Measurements from ENCODE around the gene LPO. TPM values are rescaled to one million over a fixed set of nuclear protein-coding genes. Genes with fewer than 3 reads are reported as not detected.
A peak's percentile ranks its signal among the peaks of the same experiment; 100 is the strongest.

LPO gene
- total RNA-seq: not detected

DNA sequence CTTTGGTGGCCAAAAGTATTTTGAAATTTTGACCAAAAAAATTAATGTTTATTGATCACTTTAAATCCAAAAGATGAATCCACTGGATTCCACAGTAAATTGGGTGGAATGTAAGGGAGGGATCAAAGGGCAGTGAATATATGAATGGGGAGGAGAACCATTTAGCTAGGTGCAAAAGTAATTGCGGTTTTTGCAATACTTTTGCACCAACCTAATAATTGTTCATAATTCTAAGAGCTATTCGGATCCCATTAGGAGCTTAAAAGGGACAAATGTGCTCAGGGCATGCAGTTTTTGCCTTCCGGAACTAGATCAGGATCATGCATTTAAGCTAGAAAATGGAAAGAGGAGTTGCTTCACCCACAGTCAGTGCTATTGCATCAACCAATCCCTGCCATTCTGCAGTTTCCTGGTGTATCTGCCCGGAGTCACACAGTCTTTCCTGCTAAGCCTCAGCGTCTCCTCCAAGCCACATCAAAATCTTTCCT lies at the start of gene LPO:
LPO (plus strand) TSS at position 438 of the 488 bp plus-strand sequence. CDS start 4,396 bp downstream, outside the sequence.
- no peak for DNase-seq (ENCODE audit: low spot score)

GRCh38 chr17:58189436-58190146 lies 48.8 kb upstream of the LPO start:
- no peak for DNase-seq (ENCODE audit: low spot score)

DNA sequence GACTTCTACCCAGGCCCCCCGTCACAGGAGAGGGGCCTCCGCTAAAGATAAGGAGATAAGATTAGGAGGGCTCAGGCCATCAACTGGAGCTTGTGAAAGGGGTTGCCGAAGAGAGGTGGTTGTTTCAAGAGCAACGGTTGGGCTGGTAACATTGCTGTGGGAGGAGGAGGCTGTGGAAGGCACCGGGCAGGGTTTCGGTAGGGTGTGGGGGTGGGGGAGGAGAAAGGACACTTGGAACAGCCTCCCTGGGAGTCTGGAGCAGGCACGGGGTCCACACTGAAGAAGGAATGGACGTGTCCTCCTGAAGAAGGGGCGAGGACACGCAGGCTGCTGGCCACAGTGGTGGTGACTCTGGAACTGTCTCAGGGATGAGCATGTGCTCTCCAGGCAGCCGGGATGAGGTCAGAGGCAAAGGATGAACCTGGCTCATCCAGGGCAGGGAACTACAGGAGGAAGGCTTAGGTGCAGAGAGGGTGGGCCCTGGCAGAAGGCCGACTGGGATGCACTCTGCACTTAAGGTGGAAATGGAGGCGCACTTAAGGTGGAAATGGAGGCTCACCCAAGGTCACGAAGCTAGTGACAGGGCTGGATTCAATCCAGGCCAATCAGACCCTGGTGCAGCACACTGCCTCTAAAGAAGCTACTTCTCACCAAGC lies 47.0 kb upstream of the LPO start:
- DNase-seq (ENCODE audit: low spot score): no peak

- no peak for DNase-seq (ENCODE audit: low spot score)
These were observed 45.8 kb upstream of the LPO start, which contains the start of gene EPX for GRCh38 chr17:58192612-58193011. EPX (plus strand) TSS chr17:58192726; CDS start chr17:58192847, 121 bp downstream.

DNA sequence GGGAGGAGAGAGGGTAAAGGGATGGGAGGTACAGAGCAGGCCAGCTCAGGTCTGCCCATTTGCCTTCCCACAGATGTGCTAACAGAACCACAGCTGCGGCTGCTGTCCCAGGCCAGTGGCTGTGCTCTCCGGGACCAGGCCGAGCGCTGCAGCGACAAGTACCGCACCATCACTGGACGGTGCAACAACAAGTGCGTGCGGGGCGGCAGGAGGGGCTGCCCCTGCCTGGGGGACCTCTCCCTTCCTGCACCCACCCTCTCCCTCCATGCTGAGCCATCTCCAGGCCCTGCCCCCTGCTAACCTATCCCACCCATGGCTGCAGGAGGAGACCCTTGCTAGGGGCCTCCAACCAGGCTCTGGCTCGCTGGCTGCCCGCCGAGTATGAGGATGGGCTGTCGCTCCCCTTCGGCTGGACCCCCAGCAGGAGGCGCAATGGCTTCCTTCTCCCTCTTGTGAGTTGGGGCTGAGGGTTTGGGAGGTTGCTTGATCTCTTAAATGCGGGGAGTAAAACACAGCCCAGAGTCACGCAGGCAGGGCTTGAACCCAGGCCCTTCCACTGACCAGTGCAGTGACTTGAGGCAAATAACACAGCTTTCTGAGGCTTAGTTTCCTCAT lies 44.6 kb upstream of the LPO start:
- DNase-seq (ENCODE audit: low spot score): no peak

GRCh38 chr17:58195518-58196123 lies 42.8 kb upstream of the LPO start:
- DNase-seq (ENCODE audit: low spot score): no peak

- DNase-seq (ENCODE audit: low spot score): no peak
These were observed 41.8 kb upstream of the LPO start for GRCh38 chr17:58196610-58197009.

DNA sequence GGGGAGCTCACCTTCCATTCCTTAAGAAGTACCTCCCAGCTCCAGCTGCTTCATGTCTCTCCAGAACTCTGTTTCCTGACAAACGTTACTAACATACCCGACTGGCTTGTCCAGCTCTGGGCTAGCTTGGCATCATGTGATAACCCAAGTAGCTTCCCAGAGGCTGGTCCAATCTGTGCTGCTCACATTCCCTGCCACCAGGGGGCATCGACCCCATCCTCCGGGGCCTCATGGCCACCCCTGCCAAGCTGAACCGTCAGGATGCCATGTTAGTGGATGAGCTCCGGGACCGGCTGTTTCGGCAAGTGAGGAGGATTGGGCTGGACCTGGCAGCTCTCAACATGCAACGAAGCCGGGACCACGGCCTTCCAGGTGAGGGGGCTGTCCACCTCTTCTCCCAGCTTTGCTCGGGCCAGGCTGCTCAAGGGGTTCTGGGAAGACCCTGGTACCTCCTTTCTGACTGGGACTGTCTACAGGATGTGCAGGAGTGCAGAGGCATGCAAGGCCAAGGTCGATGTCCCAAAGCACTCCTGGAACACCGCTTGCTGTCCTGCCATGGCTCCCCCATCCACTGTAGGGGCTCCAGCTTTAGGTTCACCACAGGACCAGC lies 38.3 kb upstream of the LPO start:
- DNase-seq (ENCODE audit: low spot score): peak; percentile 40

DNA sequence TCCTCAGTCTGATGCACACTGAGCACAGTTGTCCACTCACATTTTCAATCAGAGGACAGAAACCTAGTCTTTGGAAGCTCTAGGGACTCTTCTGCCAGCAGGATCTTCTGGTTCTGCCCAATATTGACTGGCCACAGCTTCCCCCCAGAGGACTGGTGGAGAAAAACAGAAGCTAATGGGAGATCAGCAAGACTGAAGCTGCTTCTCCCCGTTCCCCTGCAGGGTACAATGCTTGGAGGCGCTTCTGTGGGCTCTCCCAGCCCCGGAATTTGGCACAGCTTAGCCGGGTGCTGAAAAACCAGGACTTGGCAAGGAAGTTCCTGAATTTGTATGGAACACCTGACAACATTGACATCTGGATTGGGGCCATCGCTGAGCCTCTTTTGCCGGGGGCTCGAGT lies 35.5 kb upstream of the LPO start:
- DNase-seq (ENCODE audit: low spot score): no peak

- DNase-seq (ENCODE audit: low spot score): no peak
These were observed 33.6 kb upstream of the LPO start for GRCh38 chr17:58204796-58205195.

DNA sequence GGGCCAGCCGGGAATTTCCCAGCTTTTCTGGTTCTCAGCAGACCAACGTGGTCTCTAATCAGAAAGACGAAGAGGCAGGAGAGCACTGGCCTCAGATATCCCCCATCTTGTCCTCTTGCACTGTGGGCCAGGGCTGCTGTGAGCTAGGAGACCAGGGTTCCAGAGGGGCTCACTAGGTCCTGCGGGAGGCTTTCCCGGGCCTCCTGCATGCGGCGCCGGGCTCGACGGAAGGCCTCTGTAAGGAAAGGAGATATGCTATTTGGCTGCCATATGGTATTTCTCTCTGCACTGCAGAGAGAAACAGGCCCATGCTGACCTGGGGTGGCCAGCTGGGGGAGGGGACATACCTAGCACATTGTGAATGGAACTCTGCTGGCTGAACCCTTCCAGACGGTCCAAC lies 32.4 kb upstream of the LPO start:
- no peak for DNase-seq (ENCODE audit: low spot score)

DNA sequence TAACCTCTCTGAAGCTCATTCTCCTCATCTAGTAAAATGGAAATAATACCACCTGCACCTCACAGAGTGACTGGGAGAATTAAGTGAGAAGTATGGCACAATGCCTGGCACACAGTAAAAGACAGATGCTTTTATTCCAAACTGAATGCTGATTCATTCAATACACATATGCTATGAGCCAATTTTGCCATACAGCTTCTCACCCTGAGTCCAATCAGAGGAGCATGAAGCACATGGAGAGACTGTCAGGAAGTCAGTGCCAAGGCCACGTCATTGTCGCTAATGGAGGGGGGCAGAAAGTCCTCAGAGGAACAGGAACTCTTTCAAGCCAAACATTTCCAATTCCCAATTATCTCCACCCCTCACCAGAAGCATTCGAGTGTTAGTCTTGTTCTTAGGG lies 30.9 kb upstream of the LPO start:
- DNase-seq (ENCODE audit: low spot score): no peak

GRCh38 chr17:58208344-58208743 lies 30.0 kb upstream of the LPO start:
- no peak for DNase-seq (ENCODE audit: low spot score)

DNA sequence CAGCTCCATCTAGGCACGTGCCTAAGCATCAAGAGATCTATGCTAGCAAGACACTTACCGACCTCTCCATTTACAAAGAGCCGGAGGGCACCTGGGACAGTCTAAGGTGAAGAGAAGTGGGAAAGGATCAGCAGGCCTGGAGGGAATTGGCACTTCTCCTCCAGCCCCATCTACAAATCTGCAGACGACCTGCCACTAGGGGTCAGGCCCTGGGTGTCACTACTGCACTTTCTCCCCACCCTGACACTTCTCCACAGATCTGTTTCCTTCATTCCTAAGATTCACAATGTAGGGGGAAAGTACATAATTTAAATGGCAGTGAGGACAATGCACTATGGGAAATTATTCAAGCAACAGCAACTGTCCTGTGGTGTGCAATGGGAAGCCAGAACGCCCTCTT lies 27.5 kb upstream of the LPO start:
- no peak for DNase-seq (ENCODE audit: low spot score)

GRCh38 chr17:58215685-58216084 lies 22.7 kb upstream of the LPO start:
- DNase-seq (ENCODE audit: low spot score): no peak

DNA sequence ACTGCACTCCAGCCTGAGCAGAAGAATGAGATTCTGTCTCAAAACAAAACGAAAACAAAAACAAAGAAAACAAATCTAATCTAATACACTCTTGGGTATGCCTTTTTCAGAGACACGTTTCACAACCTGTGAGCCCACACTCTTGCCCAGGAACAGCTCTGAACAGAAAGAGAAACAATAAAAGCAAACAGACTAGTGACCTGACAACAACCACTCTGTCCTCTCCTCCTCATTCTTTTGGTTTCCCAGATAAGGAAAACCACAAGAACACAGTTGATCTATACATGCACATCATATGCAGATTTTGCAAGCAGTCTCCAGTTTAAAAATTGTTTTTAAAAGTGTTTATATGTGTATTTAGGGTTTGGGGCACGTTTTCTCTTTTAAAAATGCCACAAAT lies 20.6 kb upstream of the LPO start:
- no peak for DNase-seq (ENCODE audit: low spot score)

GRCh38 chr17:58219007-58219788 lies 19.2 kb upstream of the LPO start, which contains the start of gene MKS1:
MKS1 (minus strand) TSS chr17:58219255; CDS start chr17:58219230, 25 bp downstream.
- peak; percentile 96 for DNase-seq (ENCODE audit: low spot score)

- no peak for DNase-seq (ENCODE audit: low spot score)
These were observed 18.6 kb upstream of the LPO start for GRCh38 chr17:58219789-58220183.

- no peak for DNase-seq (ENCODE audit: low spot score)
These were observed 14.1 kb upstream of the LPO start for GRCh38 chr17:58224315-58224714.

- DNase-seq (ENCODE audit: low spot score): no peak
These were observed 10.7 kb upstream of the LPO start for GRCh38 chr17:58227733-58228132.

GRCh38 chr17:58228679-58229078 lies 9.7 kb upstream of the LPO start:
- DNase-seq (ENCODE audit: low spot score): no peak

Measured in mucosa of gallbladder (tissue), 1 donor.